Effector CD4-positive, alpha-beta T cell (primary cell): Measurements from ENCODE around the gene KLC1.
"Not testable (repeated sequence)": the region's sequence is repeated elsewhere in the genome, so short reads cannot be mapped to it uniquely, and the experiment has no call there.

Source experiments
- DNase-seq: peaks from one replicate; pipeline ENCODE4 v3.0.0-alpha.2; 2020

The KLC1 gene

DNA sequence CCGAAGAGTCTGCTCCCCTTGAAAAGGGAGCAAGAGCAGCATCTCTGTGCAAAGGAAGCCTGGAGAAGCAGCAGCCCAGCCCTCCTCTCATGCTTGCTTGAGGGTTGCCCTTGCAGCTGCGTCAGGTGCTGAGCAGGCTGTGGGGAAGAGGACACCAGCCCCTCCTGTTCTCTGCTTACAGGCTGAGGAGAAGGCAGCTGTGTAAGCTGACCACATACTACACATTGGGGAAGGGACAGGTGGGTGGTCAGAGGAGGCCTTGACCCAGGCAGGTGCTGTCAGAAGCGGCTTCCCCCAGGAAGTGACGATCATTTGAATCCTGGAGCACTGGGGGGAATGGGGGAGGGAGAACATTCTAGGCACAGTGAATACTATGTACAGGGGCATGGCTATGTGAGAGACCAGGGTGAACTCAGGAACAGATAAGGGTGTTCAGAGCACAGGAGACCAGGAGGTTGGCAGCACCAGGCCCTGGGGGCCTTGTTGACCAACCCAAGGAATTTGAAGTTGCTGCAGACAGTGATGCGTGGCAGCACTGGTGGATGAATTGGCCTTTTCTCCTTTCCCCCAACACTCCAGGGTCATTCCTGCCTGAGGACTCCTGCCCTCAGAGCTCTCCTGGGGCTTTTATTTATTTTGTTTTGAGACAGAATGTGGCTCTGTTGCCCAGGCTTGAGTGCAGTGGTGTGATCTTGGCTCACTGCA lies 2.7 kb upstream of the KLC1 start:
- no peak for DNase-seq

DNA sequence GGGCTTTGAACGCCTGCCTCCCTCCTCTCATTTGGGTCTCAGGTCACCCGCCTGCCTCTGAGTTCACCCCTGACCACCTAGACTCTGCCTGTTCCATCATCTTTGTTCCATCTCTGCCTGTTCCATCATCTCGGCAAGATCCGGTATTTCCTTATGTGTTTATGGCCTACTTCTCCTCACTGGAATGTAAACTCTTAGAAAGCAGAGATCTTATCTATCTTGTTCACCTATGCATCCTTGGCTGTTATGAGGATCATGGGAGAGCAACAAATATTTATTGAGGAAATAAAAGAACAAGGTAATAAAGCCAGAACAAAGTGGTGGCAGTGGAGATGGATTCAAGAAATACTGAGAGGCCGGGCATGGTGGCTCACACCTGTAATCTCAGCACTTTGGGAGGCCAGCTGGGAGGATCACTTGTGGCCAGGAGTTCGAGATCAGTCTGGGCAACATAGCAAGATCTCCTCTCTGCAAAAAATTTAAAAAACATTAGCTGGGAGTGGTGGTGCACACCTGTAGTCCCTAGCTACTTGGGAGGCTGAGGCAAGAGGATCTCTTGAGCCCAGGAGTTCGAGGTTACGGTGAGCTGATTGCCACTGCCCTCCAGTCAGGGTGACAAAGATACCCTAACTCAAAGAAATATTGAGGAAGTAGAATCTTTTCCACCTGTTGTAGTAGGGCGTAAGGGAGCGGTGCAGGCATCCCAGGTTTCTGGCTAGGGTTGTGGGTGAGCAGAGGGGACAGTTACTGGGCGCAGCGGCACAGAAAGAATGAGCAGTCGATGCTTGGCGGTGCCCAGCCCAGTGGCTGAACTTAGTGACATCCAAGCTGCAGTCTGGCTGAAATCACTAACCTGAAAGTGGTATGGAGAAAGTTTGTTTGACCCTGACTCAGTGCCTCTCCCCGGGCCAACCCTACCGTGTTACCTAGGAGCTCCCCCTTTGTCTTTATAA lies 1.7 kb upstream of the KLC1 start:
- DNase-seq, result no peak

DNA sequence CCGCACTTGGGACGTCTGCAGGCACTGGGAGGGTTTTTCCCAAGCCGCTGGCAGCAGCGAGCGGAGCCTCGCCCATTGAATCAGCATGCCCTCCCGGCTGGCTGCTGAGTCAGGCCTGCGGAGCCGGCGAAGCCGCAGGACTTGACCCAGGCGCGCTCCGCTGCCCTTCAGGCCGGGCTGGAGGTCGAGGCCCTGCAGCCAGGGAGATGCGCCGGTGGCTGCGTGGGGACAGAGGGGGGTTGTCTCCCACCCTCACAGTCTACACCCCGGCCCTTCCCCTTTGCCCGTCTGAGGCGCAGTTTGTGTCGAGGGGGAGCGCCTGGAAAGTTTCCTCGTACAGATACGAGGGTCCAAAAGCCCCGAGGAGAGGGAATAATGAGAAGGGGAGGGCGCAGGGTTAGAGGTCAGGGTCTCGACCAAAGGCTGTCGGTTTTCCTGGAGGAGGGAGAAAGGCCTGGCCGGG lies 759 bp upstream of the KLC1 start:
- no peak for DNase-seq

DNA sequence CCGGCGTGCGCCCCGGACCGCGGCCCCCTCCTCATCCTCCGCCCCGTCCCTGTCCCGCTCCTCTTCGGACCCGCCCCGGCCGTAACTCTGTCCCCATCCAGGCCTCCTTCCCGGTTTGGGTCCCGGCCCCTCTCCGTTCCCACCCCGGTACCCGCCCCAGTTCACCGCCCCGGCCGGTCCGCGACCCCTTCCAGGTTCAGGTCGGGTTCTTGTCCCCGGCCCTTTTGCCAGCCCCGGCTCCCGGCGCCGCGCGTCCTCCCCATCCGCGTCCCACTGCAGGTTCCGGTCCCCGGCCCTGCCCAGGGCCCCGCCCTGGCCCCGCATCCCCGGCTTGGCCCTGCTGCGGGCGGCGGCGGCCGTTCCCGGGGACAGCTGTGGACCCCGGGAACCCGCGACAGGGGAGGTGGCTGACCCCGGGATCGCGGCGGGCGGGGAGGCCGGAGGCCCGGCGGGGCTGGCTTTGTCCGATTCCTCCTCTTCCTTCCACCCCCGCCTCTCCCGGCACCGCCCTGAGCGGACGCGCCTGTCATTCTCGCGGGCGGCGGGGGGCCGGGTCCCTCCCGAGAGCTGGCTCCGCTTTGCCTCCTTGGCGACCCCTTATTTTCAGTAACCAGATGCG lies 601 bp downstream of the KLC1 start:
- DNase-seq, result peak; percentile 26

DNA sequence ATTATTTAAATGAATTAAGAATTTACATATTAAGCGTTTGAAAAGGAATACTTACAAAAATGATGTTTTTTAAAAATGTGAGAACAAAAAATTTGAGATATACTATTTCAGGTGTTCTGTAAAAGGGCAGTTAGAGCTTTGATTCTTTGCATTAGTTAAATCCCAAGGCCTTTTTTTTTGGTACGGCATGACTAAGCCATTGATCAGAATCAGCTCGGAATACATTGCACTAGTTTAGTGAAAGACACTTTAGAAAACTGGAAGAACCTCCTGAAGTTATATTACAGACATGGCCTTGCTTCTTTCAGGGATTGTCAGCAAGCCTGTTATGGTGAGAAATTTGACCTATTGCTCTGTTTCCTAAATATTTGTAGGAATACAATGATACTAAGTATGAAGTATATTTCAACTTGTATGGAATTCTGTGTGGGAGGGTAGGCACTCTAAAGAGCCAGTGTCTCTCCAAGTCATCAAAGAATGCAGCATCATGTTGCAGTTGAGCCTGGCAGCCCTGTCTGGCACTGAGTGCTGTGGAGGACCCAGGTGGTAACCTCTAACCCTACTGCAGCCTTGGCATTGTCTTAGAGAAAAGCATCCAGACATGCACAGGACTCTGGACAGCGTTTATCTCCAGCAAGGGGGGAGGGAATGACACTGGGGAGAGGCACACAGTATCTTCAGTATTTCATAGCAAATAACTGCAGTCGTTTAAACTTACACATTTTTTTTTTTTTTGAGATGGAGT lies 1.5 kb downstream of the KLC1 start:
- DNase-seq, result no peak

DNA sequence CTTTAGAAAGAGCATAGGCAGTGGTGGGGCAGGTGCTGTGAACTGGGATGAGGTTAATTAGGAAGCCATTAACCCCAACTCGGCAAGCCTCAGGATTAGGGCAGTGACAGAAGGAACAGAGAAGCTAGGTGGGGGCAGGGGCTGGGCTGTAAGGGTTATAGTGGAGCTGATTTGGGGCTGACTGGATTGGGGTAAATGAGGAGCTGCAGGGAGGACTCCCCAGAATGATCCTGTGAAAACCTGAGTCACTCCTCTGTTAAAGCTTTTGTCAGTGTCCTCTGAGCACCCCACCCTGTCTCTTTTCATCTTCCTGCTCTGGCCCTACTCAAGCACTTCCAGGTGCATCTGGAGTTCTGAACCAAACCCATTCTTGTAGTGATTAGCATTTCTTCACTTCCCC lies 4.4 kb downstream of the KLC1 start:
- DNase-seq, result no peak

DNA sequence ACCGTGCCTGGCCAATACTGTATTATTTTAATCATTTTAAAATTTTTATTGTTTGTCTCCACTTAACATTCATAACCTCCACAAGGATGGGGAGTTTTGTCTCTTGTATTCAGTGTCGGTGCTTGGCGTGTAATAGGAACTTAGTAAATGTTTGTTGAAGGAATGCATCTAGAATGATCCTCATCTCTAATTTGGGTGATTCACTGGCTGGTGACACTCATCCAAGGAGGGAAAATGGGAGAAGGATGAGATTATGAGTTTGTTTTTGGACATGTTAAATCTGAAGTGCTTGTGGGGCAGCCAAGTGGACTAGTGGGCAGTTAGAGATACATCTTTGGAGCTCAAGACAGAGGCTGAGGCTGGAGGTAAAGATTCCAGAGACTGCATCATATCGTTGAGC lies 5.1 kb downstream of the KLC1 start:
- DNase-seq, result no peak

DNA sequence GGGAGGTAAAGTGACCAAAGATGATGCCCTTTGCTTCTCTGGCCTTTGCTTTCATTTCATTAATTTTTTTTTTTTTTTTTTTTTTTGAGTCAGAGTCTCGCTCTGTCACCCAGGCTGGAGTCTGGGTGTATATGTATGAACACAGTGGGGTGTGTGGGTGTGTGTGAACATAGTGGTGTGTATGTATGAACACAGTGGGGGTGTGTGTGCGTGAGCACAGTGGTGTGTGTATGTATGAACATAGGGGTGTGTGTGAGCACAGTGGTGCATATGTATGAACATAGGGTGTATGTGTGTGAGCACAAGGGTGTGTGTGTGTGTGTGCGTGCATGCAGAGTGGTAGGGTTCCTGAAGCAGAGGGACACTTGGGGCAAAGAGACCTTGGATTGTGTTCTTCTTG lies 9.6 kb downstream of the KLC1 start:
- DNase-seq, result no peak

DNA sequence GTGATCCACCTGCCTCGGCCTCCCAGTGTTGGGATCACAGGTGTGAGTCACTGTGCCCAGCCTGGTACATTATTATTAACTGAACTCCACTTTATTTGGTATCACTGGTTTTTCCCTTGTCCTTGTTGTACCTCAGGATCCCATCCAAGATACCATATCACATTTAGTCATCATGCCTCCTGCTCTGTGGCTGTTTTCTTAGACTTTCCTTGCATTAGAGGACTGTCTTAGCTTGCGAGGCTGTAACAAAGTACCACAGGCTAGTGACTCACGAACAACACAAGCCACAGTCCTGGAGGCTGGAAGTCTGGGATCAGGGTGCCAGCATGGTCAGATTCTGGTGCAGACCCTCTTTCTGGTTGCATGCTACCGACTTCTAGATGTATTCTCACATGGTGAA lies 12.2 kb downstream of the KLC1 start:
- no peak for DNase-seq

DNA sequence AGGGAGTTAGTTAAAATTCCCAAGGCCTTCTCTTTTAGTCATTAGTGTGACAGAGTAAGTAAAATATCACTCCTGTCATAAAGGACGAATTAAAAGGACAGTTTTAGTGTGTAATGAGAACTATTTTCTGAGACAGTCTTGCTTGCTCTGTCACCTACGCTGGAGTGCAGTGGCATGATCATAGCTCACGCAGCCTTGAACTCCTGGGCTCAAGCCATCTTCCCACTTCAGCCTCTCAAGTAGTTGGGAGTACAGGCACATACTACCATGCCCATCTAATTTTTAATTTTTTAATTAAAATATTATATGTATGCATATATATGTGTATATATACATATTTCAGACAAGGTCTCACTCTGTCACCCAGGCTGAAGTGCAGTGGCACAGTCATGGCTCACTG lies 17.2 kb downstream of the KLC1 start:
- no peak for DNase-seq

DNA sequence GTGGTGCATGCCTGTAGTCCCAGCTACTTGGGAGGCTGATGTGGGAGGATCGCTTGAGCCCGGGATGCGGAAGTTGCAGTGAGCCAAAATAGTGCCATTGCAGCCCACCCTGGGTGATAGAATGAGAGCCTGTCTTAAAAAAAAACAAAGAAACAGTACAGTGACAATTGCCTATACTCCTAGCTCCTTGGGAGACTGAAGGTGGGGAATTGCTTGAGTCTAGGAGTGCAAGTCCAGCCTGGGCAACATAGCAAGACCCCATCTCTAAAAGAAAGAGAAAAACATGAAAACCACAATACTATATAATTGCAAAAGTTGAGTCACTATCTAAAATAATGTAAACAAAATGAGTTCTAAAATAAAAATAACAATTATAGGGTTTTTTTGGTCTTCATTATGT lies 20.0 kb downstream of the KLC1 start:
- DNase-seq, result no peak

DNA sequence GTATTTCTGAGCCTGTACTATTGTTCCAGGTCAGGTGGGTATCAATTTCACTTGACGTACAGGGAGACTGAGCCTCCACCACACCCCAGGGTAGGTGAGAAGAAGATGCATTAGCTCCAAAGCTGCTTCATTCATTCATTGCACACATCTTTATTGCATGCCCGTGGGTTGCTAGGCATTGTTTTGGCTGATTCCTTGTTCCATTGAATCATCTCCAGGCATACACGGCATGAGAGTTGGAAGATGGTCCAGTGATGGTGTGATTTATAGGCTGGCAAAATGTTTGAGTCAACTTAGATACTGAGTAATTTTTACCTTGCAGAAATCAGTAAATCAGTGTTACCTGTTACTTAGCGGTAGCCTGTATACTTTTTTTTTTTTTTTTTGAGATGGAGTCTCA lies 21.2 kb downstream of the KLC1 start:
- no peak for DNase-seq

DNA sequence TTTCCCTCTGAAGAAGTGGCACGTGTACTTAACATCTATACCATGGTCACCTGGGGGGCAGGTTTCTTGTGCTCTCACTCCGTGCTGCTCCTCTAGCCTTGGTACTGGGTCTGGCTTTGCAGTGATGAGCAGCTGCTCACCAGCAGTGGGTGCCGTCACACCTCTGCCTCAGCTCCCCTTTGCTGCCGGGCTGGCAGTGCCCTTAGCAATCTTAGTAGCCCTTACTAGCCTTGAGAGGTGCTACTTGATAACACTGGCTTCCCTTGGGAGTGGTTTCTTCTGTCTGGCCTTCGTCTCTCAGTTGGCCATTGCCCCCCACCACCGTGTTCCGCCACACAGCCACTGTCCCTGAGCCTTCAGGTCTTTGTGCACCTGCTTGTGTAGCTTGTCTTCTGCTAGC lies 22.6 kb downstream of the KLC1 start:
- DNase-seq, result no peak

DNA sequence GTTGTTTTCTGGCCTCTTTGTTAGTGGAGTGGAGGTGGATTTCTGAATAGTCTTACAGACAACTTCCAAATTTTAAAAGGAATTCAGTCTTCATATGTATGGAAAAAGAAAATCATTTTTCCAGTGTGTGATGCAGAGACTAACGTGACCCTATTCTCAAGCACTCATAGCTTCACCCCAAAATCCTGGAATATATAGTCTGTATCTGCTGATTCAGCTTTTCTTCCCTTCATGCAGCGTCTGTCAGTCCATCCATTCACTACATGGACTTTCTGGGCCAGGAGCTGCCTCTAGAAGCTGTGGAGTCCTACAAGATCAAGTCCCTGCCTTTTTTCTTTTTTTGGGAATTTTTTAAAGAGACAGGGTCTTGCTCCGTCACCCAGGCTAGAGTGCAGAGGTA lies 23.8 kb downstream of the KLC1 start:
- DNase-seq, result no peak

DNA sequence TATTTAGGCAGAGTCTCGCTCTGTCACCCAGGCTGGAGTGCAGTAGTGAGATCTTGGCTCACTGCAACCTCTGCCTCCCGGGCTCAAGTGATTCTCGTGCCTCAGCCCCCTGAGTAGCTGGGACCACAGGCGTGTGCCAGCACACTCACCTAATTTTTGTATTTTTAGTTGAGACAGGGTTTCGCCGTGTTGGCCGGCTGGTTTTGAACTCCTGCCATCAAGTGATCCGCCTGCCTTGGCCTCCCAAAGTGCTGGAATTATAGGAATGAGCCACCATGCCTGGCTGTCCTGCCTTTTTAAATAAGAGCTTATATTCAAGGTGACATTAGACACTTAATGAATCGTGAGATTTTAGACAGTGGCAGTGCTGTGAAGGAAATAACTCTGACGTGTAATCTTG lies 24.3 kb downstream of the KLC1 start:
- DNase-seq, result not testable (repeated sequence)

DNA sequence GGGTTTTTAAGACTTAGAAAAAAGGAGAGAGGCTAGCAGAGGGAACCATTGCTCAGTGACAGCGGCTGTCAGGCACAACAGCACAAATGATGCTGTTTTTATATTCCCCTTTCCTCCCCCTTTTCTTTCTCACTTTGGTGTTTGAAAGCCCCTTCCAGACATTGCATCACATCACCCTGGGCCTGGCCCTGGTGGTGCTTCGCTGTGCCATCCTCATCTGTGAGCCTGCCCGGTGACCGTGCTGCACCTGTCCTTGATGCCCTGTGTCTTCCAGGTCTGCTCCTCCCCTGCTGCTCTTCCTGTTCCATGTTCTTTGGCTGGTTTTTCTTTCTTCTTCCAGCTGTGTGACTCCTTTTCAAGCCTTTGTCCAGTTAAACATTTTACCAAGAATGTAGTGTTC lies 24.8 kb downstream of the KLC1 start:
- DNase-seq, result no peak

DNA sequence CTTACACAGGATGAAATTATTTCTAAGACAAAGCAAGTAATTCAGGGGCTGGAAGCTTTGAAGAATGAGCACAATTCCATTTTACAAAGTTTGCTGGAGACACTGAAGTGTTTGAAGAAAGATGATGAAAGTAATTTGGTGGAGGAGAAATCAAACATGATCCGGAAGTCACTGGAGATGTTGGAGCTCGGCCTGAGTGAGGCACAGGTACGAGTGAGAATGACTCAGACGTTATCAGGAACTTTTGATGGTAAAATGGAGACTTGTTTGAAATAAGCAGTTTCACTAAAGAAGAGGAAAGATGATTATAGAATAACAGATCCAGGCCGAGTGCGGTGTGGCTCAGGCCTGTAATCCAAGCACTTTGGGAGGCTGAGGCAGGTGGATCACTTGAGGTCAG lies 25.6 kb downstream of the KLC1 start:
- DNase-seq, result no peak

DNA sequence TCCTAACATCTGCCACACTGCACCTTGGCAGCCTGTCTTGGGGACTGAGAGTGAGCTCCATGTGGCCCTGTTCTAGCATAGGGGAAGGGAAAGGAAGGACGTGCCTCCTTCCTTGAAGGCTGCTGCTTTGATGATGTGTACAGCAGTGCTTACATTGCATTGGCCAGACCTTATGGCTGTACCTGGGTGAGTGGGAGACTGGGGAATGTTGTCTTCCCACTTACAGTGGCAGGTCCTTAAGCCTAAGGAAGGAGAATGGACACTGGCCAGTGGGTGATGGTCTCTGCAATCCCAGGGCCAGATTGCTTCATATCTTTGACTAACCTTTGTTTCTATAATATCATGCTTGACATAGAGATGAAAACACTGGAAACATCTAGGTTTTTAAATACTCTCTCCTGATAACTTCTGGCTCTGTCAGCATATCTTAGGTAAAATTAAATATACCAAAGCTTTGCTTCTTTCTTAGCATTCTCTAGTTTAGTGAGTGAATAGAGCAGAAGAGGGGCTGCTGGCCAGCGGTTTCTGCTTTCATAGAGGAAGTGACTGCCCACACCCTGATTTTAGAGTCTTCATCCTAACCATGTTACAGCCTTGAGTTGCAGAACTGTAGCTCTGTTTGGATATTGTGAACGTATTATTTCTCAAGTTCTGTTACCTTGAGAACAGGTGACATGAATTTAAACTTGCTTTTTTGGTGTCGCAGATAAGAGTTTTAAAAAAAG lies 27.2 kb downstream of the KLC1 start:
- no peak for DNase-seq

DNA sequence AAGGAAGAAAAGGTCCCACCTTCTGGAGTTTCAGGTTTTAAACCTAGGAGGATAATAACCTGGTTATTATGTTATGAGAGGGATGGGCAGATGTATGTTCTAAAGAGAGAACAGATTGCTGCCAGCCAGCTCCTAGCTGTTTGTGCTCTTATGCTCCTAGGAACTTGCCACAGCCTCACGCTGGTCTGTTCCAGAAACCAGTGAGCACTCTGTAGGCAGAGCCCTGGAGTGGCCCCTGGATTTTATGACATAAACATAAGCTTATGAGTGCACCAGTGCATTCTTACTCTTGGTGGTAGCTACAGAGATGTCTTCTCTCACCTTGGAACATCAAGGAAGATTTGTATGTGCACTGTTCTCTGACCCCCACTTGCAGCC lies 27.7 kb downstream of the KLC1 start:
- DNase-seq, result no peak

DNA sequence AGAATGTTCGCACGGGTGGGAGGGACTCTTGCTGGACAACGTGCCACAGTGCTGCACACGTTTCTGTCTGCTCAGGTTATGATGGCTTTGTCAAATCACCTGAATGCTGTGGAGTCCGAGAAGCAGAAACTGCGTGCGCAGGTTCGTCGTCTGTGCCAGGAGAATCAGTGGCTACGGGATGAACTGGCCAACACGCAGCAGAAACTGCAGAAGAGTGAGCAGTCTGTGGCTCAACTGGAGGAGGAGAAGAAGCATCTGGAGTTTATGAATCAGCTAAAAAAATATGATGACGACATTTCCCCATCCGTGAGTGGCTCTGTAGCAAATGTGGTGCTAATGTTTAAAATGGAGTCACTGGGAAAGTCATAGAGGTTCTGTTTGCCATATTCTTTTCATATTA lies 28.5 kb downstream of the KLC1 start:
- DNase-seq, result no peak

DNA sequence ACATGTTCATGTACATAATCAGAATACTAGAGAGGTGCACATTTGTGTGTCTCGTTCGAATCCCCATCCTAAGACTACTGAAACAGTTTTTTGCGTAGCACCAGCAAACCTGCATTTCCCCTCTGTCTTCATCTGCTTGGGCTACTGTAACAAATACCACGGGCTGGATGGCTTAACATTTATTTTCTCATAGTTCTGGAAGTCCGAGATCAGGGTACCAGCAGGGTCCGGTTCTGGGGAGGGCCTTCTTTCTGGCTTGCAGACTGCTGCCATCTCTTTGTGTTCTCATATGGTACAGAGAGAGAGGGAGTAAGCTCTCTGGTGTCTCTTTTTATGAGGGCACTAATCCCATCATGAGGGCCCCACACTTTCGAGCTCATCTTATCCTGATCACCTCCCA lies 30.6 kb downstream of the KLC1 start:
- DNase-seq, result no peak

DNA sequence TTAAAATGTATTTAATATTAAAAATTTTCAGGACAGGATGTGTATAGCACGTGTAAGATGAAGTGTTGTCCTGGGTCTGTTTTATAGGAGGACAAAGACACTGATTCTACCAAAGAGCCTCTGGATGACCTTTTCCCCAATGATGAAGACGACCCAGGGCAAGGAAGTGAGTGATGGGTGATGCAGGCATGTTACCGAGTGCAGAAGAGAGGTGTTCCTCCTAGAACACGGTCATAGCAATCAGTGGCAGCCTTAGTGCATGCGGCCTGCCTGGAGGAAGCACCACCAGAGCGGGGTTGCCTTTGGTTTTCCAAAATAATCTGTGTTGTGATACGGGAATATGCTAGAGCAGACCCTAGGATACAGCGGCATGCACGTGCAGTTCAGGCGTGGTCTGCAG lies 33.0 kb downstream of the KLC1 start:
- DNase-seq, result no peak
